Measurements from ENCODE around the gene IL13.

DNA sequence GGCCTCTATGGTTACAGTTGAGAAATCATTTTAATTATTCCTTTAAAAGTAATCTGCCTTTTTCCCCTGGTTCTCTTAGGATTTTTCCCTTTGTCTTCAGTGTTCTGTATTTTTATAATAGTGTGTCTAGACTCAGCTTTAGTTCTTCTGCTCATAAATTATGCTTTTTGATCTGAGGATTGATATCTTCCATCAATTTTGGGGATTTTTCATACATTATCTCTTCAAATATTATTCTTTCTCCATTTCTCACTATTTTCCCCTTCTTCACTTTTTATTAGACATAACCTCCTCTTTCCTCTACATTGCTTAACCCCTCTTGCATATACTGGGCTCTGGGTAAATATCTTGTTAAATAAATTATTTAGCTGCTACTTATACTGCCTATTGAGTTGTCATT, 36.3 kb upstream of the IL13 start:
- TF ChIP-seq, protein P1, sequence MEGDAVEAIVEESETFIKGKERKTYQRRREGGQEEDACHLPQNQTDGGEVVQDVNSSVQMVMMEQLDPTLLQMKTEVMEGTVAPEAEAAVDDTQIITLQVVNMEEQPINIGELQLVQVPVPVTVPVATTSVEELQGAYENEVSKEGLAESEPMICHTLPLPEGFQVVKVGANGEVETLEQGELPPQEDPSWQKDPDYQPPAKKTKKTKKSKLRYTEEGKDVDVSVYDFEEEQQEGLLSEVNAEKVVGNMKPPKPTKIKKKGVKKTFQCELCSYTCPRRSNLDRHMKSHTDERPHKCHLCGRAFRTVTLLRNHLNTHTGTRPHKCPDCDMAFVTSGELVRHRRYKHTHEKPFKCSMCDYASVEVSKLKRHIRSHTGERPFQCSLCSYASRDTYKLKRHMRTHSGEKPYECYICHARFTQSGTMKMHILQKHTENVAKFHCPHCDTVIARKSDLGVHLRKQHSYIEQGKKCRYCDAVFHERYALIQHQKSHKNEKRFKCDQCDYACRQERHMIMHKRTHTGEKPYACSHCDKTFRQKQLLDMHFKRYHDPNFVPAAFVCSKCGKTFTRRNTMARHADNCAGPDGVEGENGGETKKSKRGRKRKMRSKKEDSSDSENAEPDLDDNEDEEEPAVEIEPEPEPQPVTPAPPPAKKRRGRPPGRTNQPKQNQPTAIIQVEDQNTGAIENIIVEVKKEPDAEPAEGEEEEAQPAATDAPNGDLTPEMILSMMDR (IDR thresholded peaks at IDR 0.05): no peak
- no peak for TF ChIP-seq POLR2A (IDR thresholded peaks at IDR 0.05)

Measured in ovary (tissue), 3 donors.